ENCODE data around the gene CYB561D1. TPM values are rescaled to one million over a fixed set of nuclear protein-coding genes. Genes with fewer than 3 reads are reported as not detected.

The CYB561D1 gene
- total and polyA plus RNA-seq, 2 of the 8 experiments (the other 6 are each of a cell fraction or from before 2014, with no cell fraction given): 3.6 to 3.8 TPM

- Histone ChIP-seq H2AK5ac (ENCODE audit: low read depth, low read length) (no peak overlapping the region), H2BK120ac (replicated peaks; ENCODE audit: low read depth, low read length) (no peak overlapping the region), H3K4me1 (replicated peaks in 1 of 4; ENCODE audit: control insufficient read depth in 3 of 4, insufficient read depth in 4 of 4, low read length in 3 of 4) (peaks cover 0 to 3% (median 1%) of the 10 kb centered on the region in 4 experiments; a peak in 4 of 7 replicates), H3K79me1 (ENCODE audit: low read depth, low read length) (no peaks in the 10 kb centered on the region), H3K56ac (replicated peaks; ENCODE audit: insufficient read length, low read depth, low read length) (no peak overlapping the region), H3K9ac (replicated peaks in 1 of 4; ENCODE audit: extremely low read depth in 1 of 4, low read depth in 3 of 4, low read length in 3 of 4) (no peak overlapping the region), H2BK5ac (ENCODE audit: low read depth, low read length) (no peak overlapping the region), H3K27me3 (replicated peaks in 1 of 4; ENCODE audit: control insufficient read depth in 3 of 4, extremely low read depth in 1 of 4, insufficient read depth in 3 of 4, low read length in 3 of 4) (no peaks in the 10 kb centered on the region), H3K27ac (ENCODE audit: low read depth, low read length) (no peak overlapping the region), H3K18ac (ENCODE audit: extremely low read depth, low read length) (no peak overlapping the region), H2BK20ac (ENCODE audit: low read length) (no peak overlapping the region), H3K36me3 (ENCODE audit: control insufficient read depth in 2 of 4, insufficient read depth in 4 of 4, low read length in 3 of 4) (no peaks in the 10 kb centered on the region), H2AFZ (ENCODE audit: low read length) (no peak overlapping the region), H4K8ac (ENCODE audit: extremely low read depth, insufficient read depth, low read length) (no peak overlapping the region), H3K4me2 (ENCODE audit: insufficient read depth in 1 of 2, low read depth in 2 of 2, low read length in 2 of 2) (no peak overlapping the region), H4K91ac (replicated peaks; ENCODE audit: insufficient read length, low read length) (no peak overlapping the region), H2BK15ac (ENCODE audit: low read length) (no peak overlapping the region), H3K4me3 (ENCODE audit: extremely low read depth in 1 of 4, insufficient read depth in 2 of 4, low read depth in 3 of 4, low read length in 4 of 4) (no peak overlapping the region), H3K14ac (ENCODE audit: insufficient read length) (no peak overlapping the region), H3K23me2 (ENCODE audit: low read depth, low read length) (no peaks in the 10 kb centered on the region; the same call in 1 of the 2 replicates), H3K9me3 (ENCODE audit: insufficient read depth in 2 of 2, low read depth in 1 of 2, low read length in 1 of 2) (no peaks in the 10 kb centered on the region), H2BK12ac (ENCODE audit: low read depth, low read length) (no peak overlapping the region), H3K79me2 (ENCODE audit: control insufficient read depth in 1 of 2, insufficient read depth in 2 of 2, low read length in 2 of 2) (no peaks in the 10 kb centered on the region), H4K5ac (ENCODE audit: insufficient read length, low read depth, low read length) (no peak overlapping the region), H4K20me1 (replicated peaks in 1 of 2; ENCODE audit: control insufficient read depth in 1 of 2, insufficient read depth in 2 of 2, low read length in 2 of 2) (no peaks in the 10 kb centered on the region), H3K23ac (ENCODE audit: insufficient read length) (no peak overlapping the region), H3K4ac (replicated peaks; ENCODE audit: insufficient read length, low read depth, low read length) (no peak overlapping the region)
- FAIRE-seq (no peak), DNase-seq (ENCODE audit: low read depth in 1 of 2, low spot score in 2 of 2) (no peak)
- ChIA-PET CTCF (ENCODE audit: partially characterized antibody) (interaction anchor here (0.6 to 26.3 kb wide), 10 partner anchors 11 to 292 kb away, joined by 3 to 1755 read pairs (median 3); partner anchors contain the start of genes AMIGO1, ATXN7L2, CYB561D1 and GPR61), POLR2A (ENCODE audit: partially characterized antibody) (interaction anchor here (1.1 to 1.6 kb wide), 2 partner anchors 19 to 30 kb away, joined by 3 to 7 read pairs; partner anchors contain the start of gene AMIGO1)
- TF ChIP-seq NANOG (IDR thresholded peaks at IDR 0.05; ENCODE audit: insufficient read depth, low read depth, low read length, poor library complexity, severe bottlenecking) (no peak), MAFK (IDR thresholded peaks at IDR 0.05; ENCODE audit: low read depth, low read length) (no peak), MAX (IDR thresholded peaks at IDR 0.05) (no peak), SIX5 (IDR thresholded peaks at IDR 0.05; ENCODE audit: low read depth, low read length) (no peak), SIN3A (conservative IDR thresholded peaks at IDR 0.05 in 1 of 2, IDR thresholded peaks at IDR 0.05 in 1 of 2; ENCODE audit: low read depth in 1 of 2, low read length in 2 of 2) (no peak), USF2 (IDR thresholded peaks at IDR 0.05; ENCODE audit: low read length) (no peak), JUND (IDR thresholded peaks at IDR 0.05; ENCODE audit: low read length) (no peak)
- WGBS, 2 experiments (ENCODE audit: extremely low coverage in 1 of 2, insufficient coverage in 1 of 2, insufficient read length in 1 of 2, insufficient replicate concordance in 2 of 2, low coverage in 1 of 2, low lambda C conversion rate in 2 of 2, missing lambda C conversion rate in 1 of 2): 98% methylated on average over 3 of the region's 3 CpGs; no CpG with 5 or more reads in 1 of the 2 experiments
These were observed 34.8 kb downstream of the CYB561D1 start for GRCh38 chr1:109528712-109529111.

Data from H1 (cell line).